ENCODE data around the gene MRNIP.
"Not testable (repeated sequence)": the region's sequence is repeated elsewhere in the genome, so short reads cannot be mapped to it uniquely, and the experiment has no call there.

MRNIP gene

GRCh38 chr5:179802207-179802883 lies 56.3 kb downstream of the MRNIP start:
- no peak for DNase-seq

- DNase-seq: peak; percentile 50 to 77 (median 69)
Observed at GRCh38 chr5:179801304-179802206, 57.1 kb downstream of the MRNIP start.

DNA sequence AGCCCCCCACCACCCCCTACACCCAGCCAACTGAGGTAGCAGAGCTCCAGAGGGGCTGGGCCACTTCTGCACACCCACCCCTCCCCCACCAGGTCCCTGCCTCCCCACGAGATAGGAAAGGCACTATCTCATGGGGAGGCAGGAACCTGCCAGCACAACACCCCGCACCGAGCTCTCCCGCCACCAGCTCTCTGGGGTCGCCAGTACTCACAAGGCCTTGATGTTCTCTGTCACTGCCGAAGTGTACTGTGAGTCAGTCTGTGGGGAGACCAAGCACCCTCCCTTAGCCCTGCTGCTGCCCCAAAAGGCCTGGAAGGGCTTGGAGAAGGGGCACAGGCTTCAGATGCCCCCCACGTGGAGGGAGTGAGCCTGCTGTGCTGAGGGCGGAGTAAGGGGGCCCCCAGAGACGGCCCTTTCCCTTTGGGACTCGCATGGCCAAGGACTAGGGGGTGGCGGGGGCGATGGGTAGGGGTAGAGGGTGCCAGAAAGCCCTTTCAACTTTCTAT lies 57.9 kb downstream of the MRNIP start:
- DNase-seq: no peak

DNA sequence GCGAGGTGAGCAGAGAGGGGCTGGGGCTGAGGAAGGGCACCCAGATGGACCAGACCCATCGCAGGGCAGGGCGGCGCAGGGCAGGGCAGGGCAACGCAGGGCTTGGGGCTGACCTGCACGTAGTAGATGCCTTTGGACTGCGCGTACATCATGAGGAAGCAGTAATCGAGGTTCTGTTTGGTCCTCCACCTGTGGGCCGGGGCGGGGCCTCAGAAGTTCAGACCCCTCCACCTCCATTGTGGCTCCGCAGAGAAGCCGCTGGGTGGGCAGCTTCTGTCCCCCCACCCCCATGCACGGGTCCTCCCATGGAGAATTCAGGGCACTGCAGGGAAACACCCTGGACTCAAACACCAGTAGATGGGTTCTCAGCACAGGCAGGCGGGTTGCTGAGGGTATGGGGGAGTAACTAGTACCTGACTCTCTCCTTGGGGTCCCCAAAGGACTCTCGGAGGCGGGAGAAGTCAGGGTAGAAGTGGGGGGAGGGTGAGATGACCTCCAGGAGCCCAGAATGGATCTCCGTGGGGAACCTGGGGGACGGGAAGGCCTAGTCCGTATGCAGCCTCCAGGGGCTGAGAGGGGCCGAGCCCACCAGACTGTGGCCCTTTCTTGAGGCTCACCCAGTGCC lies 58.4 kb downstream of the MRNIP start:
- no peak for DNase-seq

GRCh38 chr5:179799644-179799973 lies 59.0 kb downstream of the MRNIP start:
- DNase-seq: no peak

DNA sequence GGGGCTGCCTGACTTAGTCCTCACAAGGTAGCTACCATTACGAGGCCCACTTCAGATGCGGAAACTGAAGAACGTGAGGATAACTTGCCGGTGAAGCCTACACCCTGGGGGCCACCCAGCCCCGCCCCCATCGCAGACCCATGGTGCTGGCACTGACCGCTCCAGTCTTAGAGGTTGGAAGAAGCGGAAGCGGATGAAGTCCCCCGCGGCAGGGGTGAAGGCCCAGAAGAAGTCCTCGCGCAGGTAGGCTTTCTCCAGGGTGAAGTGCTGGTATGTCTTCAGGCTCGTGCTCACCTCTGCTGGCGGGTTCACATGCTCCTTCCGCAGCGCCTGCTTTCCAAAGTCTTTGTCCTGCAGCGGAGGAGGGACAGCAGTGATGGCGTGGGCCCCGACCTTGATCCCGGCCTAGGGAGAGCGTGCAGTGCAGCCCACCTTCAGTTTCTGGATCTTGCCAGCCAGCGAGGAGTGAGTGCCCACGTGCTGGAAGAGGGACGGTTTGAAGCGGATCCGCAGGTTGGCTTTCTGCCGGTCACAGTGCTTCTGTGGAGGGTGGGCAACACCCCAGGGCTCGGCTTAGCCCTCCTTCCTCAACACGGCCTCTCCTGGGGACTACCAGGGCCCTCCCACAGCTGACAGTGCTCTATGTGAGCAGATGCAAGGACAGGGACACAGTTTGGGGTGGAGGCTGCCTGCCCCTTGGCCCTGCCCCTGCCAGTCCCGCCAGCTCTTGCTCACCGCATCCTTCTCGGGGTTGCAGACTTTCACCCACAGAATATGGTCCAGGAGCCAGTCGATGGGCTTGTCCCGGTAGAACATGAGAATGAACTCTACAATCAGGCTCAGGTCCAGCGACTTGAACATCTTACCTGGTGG lies 59.6 kb downstream of the MRNIP start:
- DNase-seq: no peak

DNA sequence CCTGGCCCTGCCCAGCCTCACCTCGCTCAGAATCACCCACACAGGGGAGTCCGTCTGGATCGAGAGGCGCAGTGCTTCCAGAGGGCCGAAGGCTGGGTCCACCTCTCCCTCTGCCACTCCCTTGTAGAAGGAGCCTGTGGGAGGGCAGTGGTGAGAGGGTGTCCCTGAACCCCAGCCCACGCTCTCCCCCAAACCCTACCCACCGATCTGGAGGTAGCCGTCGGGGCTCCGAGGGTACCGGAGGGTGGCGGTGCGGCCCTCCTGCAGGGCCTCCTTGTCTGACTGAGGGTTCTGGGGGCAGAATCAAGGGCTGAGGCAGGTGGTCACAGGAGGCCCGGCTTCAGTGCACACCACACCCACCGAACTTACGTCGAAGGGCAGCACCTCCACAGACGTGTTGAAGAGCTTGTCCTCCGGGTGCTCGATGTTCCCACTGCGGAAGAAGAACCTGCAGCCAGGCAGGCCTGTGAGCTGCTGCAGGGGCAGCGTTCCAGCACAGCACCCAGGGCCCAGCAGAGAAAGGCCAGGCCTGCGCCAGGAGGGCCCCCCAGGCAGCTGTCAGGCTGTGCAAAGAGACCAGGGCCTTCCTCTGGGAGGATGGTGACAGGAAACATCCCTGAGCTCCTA lies 60.4 kb downstream of the MRNIP start:
- no peak for DNase-seq

DNA sequence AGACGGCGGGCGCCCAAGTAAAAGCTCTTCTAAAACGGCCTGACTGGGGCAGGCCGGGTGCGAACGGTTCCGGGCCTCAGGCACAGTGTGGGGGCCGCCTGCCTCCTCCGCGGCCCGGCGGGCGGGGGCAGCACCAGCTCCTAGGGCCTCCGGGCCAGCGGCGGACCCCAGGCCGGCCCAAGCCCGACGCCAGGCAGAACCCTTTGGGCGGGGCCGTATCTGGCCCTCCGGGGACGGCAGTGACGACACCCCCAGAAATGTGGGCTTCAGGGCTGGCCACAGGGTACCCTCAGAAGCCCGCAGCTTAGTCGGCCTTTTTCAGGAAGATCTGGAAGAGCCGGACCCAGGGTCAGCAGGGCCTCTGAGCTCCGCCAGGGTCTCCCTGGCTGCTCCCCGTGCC lies 60.9 kb downstream of the MRNIP start:
- DNase-seq: no peak

DNA sequence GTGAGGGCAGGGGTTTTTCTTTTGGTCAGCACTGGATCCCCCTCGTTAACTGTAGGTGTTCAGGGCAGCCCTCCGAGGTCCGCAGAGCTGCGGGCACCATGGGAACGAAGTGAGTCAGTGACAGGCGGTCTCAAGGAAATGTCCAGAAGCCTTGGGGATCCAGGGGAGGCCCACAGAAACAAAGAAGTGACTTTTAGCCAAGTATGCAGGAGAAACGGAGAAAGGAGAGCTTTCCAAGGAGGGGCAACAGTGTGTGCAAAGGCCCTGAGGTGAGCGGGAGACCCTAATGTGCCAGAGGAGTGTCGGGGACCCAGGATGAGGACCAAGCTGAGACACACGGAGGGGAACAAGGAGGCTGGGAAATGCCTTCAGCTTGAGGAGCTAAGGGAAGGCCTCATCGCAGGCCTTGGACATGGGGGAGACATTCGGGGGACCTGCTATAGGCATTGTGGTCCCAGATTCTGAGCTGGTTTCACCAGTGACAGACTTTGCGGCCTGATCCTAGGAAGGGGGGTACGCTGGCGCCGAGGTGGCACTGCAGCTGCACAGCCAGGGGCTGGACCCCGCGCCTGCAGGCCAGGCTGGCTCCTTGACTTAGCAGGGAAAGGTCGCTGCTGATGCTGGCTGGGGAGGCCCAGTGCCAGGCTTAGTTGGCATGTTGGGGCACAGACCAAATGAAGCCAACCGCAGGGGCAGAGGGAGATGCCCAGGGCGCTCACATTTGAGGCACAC lies 61.6 kb downstream of the MRNIP start:
- DNase-seq: no peak

- DNase-seq: peak; percentile 47 to 66 (median 59)
Observed at GRCh38 chr5:179795863-179796833, 62.5 kb downstream of the MRNIP start.

DNA sequence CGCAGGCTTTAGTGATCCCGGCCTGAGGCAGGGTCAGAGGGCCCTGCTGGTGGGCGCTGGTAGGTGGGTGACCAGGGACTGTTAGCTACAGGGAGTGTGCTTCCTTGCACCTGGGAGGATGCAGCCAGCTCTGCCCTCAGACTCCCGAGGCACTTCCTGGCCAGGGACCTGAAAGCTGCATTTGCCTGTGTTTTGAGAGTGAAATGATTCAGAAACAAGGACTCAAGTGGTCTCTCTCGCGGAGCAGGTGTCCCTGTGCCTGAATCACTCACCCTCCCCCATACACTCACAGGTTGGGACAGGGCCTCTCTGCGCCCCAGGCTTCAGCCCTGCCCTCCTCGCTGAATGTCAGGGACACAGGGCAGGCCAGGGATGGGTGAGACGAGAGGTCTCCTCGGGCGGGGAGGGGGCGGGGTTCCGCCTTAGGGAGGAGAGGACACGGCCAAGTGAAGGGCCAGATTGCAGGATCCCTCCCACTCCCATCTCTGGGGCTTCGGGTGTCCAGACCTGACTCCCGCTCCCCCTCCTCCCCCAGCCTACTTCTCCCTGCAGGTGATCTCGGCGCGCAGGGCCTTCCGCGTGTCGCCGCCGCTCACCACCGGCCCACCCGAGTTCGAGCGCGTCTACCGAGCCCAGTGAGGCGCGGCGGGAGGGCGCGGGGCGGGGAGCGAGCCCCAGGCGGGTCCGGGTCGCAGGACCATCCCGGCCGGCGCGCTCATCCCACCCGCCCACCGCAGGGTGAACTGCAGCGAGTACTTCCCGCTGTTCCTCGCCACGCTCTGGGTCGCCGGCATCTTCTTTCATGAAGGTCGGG lies 63.4 kb downstream of the MRNIP start:
- no peak for DNase-seq

DNA sequence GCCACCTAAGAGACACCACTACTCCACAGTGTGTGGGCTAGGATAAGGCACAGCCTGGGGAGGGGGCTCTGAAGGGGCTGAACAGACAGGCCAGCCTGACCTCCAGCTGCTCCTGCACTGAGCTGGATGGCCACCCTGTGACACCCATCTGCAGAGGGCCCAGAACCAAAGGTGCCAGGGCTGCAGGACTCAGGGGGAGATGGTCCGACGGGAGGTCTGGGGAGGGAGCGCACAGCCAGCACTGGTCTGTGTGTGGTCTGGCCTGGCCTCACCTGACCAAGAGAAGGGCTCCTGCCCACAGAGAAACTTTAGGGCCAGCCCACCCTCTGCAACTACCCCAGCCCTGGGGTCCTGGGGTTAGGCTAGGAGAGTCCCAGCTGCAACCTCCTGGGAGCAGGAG lies 64.0 kb downstream of the MRNIP start:
- no peak for DNase-seq

- DNase-seq: no peak
Observed at GRCh38 chr5:179794171-179794570, 64.4 kb downstream of the MRNIP start.

DNA sequence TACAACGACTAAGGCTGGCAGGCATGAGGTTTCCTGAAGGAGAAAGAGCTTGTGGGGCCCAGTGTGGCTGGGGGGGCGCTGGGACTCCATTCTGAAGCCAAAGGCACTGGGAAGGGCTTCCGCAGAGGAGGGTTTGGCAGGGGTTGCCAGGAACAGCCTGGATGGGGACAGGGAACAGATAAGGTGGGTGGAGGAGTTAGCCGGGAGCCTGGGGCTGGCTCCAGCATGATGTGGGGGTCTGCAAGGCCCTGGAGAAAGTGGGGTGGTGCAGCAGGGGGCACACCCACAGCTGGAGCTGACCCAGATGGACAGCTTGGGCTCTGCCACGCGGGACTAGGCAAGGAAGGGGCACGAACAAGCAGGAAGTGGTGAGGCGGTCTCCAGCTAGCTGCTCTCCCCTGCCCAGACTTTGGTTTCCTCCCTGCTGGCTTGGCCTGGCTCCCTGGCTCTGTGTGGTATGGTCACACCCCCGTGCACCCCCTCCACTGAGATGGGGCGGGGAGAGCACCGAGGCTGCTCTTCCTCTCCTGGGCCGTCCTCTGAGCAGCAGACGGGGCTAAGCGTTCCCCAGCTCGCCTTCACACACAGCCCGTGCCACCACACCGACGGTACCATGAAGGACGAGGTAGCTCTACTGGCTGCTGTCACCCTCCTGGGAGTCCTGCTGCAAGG lies 65.0 kb downstream of the MRNIP start, which contains the start of gene LTC4S:
LTC4S (plus strand) TSS at position 519 of the 672 bp plus-strand sequence; CDS start at position 614, 95 bp downstream.
- DNase-seq: peak in 4 of 5 donors; percentile 36 to 55 (median 48)

GRCh38 chr5:179792612-179793467 lies 65.8 kb downstream of the MRNIP start:
- DNase-seq: no peak

GRCh38 chr5:179791881-179792611 lies 66.6 kb downstream of the MRNIP start:
- DNase-seq: no peak

DNA sequence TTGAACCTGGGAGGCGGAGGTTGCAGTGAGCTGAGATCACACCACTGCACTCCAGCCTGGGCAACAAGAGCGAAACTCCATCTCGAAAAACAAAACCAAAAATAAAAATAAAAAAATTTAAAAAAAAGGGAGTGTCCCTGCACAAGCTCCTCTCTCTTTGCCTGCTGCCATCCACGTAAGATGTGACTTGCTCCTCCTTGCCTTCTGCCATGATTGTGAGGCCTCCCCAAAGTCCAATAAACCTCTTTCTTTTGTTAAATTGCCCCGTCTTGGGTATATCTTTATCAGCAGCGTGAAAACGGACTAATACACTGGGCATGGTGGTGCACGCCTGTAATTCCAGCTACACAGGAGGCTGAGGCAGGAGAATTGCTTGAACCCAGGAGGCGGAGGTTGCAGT lies 69.3 kb downstream of the MRNIP start:
- DNase-seq: not testable (repeated sequence)

All from T-helper 1 cell (primary cell).